Measurements from ENCODE around the gene APOM.

The APOM gene

GRCh38 chr6:31629014-31629413 is 26.7 kb upstream of the APOM start:
- no peak overlapping the region for H3K4me3 ChIP-seq (ENCODE audit: low read length)
- no peak for DNase-seq (ENCODE audit: low read depth, low spot score)

- no peak overlapping the region for H3K4me3 ChIP-seq (ENCODE audit: low read length)
- no peak for DNase-seq (ENCODE audit: low read depth, low spot score)
These were observed 25.3 kb upstream of the APOM start for GRCh38 chr6:31630177-31630934.

GRCh38 chr6:31631209-31631608 is 24.5 kb upstream of the APOM start:
- no peak for DNase-seq (ENCODE audit: low read depth, low spot score)

GRCh38 chr6:31631681-31632278 is 23.9 kb upstream of the APOM start:
- DNase-seq (ENCODE audit: low read depth, low spot score): no peak
- no peak overlapping the region for H3K4me3 ChIP-seq (ENCODE audit: low read length)

More at GRCh38 chr6:31631209-31631608, 24.5 kb upstream of the APOM start:
- no peak overlapping the region for H3K4me3 ChIP-seq (ENCODE audit: low read length)

- no peak overlapping the region for H3K4me3 ChIP-seq (ENCODE audit: low read length)
- DNase-seq (ENCODE audit: low read depth, low spot score): no peak
These were observed 23.3 kb upstream of the APOM start for GRCh38 chr6:31632279-31632946.

- H3K4me3 ChIP-seq (ENCODE audit: low read length): no peak overlapping the region
- DNase-seq (ENCODE audit: low read depth, low spot score): no peak
These were observed 22.2 kb upstream of the APOM start for GRCh38 chr6:31633447-31633846.

GRCh38 chr6:31634131-31634530 is 21.6 kb upstream of the APOM start:
- no peak for DNase-seq (ENCODE audit: low read depth, low spot score)
- no peak overlapping the region for H3K4me3 ChIP-seq (ENCODE audit: low read length)

- no peak overlapping the region for H3K4me3 ChIP-seq (ENCODE audit: low read length)
- DNase-seq (ENCODE audit: low read depth, low spot score): no peak
These were observed 20.6 kb upstream of the APOM start for GRCh38 chr6:31634969-31635575.

GRCh38 chr6:31636698-31637596 is 18.7 kb upstream of the APOM start:
- no peak for DNase-seq (ENCODE audit: low read depth, low spot score)

GRCh38 chr6:31639043-31639442 is 16.7 kb upstream of the APOM start:
- DNase-seq (ENCODE audit: low read depth, low spot score): no peak

More at GRCh38 chr6:31636698-31637596, 18.7 kb upstream of the APOM start:
- no peak overlapping the region for H3K4me3 ChIP-seq (ENCODE audit: low read length)

GRCh38 chr6:31639449-31639861 is 16.2 kb upstream of the APOM start:
- H3K4me3 ChIP-seq (ENCODE audit: low read length): no peak overlapping the region
- no peak for DNase-seq (ENCODE audit: low read depth, low spot score)

More at GRCh38 chr6:31639043-31639442, 16.7 kb upstream of the APOM start:
- H3K4me3 ChIP-seq (ENCODE audit: low read length): no peak overlapping the region

- no peak for DNase-seq (ENCODE audit: low read depth, low spot score)
- H3K4me3 ChIP-seq (ENCODE audit: low read length): no peak overlapping the region
These were observed 15.1 kb upstream of the APOM start for GRCh38 chr6:31640612-31641011.

GRCh38 chr6:31641370-31641769 is 14.3 kb upstream of the APOM start:
- no peak overlapping the region for H3K4me3 ChIP-seq (ENCODE audit: low read length)
- no peak for DNase-seq (ENCODE audit: low read depth, low spot score)

GRCh38 chr6:31642798-31643570 is 12.7 kb upstream of the APOM start:
- no peak overlapping the region for H3K4me3 ChIP-seq (ENCODE audit: low read length)
- no peak for DNase-seq (ENCODE audit: low read depth, low spot score)

GRCh38 chr6:31643818-31644454 is 11.8 kb upstream of the APOM start:
- H3K4me3 ChIP-seq (ENCODE audit: low read length): no peak overlapping the region
- DNase-seq (ENCODE audit: low read depth, low spot score): no peak

- H3K4me3 ChIP-seq (ENCODE audit: low read length): no peak overlapping the region
- DNase-seq (ENCODE audit: low read depth, low spot score): no peak
These were observed 10.4 kb upstream of the APOM start for GRCh38 chr6:31645325-31645724.

- DNase-seq (ENCODE audit: low read depth, low spot score): no peak
- peak overlapping the region; percentile 95 for H3K4me3 ChIP-seq (ENCODE audit: low read length)
These were observed 4.0 kb upstream of the APOM start for GRCh38 chr6:31651602-31652191.
